Measurements from ENCODE around the gene PRC1.
"Not testable (repeated sequence)": the region's sequence is repeated elsewhere in the genome, so short reads cannot be mapped to it uniquely, and the experiment has no call there.

- TF ChIP-seq CTCF (IDR thresholded peaks at IDR 0.05 in 8 of 11, conservative IDR thresholded peaks at IDR 0.05 in 3 of 11); POLR2AphosphoS5 (IDR thresholded peaks at IDR 0.05); POLR2A (IDR thresholded peaks at IDR 0.05): not testable (repeated sequence)
Measured at GRCh38 chr15:91013701-91014100, 19.4 kb upstream of the PRC1 start.
